ENCODE data around the gene GPR146.

GPR146 gene

GRCh38 chr7:1049801-1050200, 5.5 kb downstream of the GPR146 start:
- Histone ChIP-seq H3K36me3 (ENCODE audit: control insufficient read depth, insufficient read depth, low read length) (no peaks in the 10 kb centered on the region), H3K4me3 (ENCODE audit: extremely low read depth, insufficient read depth, low read length, poor library complexity, severe bottlenecking) (no peak overlapping the region), H3K27ac (ENCODE audit: low read depth, low read length, severe bottlenecking) (no peak overlapping the region), H3K9me3 (ENCODE audit: control insufficient read depth, low read length) (no peaks in the 10 kb centered on the region), H3K4me1 (ENCODE audit: control insufficient read depth, insufficient read depth, low read length, poor library complexity, severe bottlenecking) (peaks cover 19% of the 10 kb centered on the region)
- 90 to 95% methylated on average over 8 of the region's 8 CpGs for WGBS, 2 experiments (ENCODE audit: insufficient coverage in 2 of 2)

- no peak overlapping the region for H3K27ac ChIP-seq (ENCODE audit: low read depth, low read length, severe bottlenecking)
- no peak overlapping the region for H3K4me3 ChIP-seq (ENCODE audit: extremely low read depth, insufficient read depth, low read length, poor library complexity, severe bottlenecking)
- peaks cover 14% of the 10 kb centered on the region for H3K4me1 ChIP-seq (ENCODE audit: control insufficient read depth, insufficient read depth, low read length, poor library complexity, severe bottlenecking)
- no peaks in the 10 kb centered on the region for H3K9me3 ChIP-seq (ENCODE audit: control insufficient read depth, low read length)
- H3K36me3 ChIP-seq (ENCODE audit: control insufficient read depth, insufficient read depth, low read length): no peaks in the 10 kb centered on the region
- WGBS, 2 experiments (ENCODE audit: insufficient coverage in 2 of 2): 94% methylated on average over 25 to 30 of the region's 30 CpGs
These were observed 6.0 kb downstream of the GPR146 start for GRCh38 chr7:1050254-1050906.

GRCh38 chr7:1050956-1051690, 6.8 kb downstream of the GPR146 start:
- peaks cover 13% of the 10 kb centered on the region for H3K4me1 ChIP-seq (ENCODE audit: control insufficient read depth, insufficient read depth, low read length, poor library complexity, severe bottlenecking)
- WGBS, 2 experiments (ENCODE audit: insufficient coverage in 2 of 2): 93 to 94% methylated on average over 20 to 21 of the region's 22 CpGs
- H3K27ac ChIP-seq (ENCODE audit: low read depth, low read length, severe bottlenecking): no peak overlapping the region
- H3K36me3 ChIP-seq (ENCODE audit: control insufficient read depth, insufficient read depth, low read length): no peaks in the 10 kb centered on the region
- H3K9me3 ChIP-seq (ENCODE audit: control insufficient read depth, low read length): no peaks in the 10 kb centered on the region
- H3K4me3 ChIP-seq (ENCODE audit: extremely low read depth, insufficient read depth, low read length, poor library complexity, severe bottlenecking): no peak overlapping the region

- Histone ChIP-seq H3K4me3 (ENCODE audit: extremely low read depth, insufficient read depth, low read length, poor library complexity, severe bottlenecking) (no peak overlapping the region), H3K4me1 (ENCODE audit: control insufficient read depth, insufficient read depth, low read length, poor library complexity, severe bottlenecking) (peaks cover 10% of the 10 kb centered on the region), H3K36me3 (ENCODE audit: control insufficient read depth, insufficient read depth, low read length) (no peaks in the 10 kb centered on the region), H3K27ac (ENCODE audit: low read depth, low read length, severe bottlenecking) (no peak overlapping the region), H3K9me3 (ENCODE audit: control insufficient read depth, low read length) (no peaks in the 10 kb centered on the region)
- WGBS, 2 experiments (ENCODE audit: insufficient coverage in 2 of 2): 86 to 93% methylated on average over 10 to 19 of the region's 20 CpGs
These were observed 7.9 kb downstream of the GPR146 start for GRCh38 chr7:1052031-1052818.

- Histone ChIP-seq H3K4me3 (ENCODE audit: extremely low read depth, insufficient read depth, low read length, poor library complexity, severe bottlenecking) (no peak overlapping the region), H3K36me3 (ENCODE audit: control insufficient read depth, insufficient read depth, low read length) (no peaks in the 10 kb centered on the region), H3K27ac (ENCODE audit: low read depth, low read length, severe bottlenecking) (no peak overlapping the region), H3K9me3 (ENCODE audit: control insufficient read depth, low read length) (no peaks in the 10 kb centered on the region), H3K4me1 (ENCODE audit: control insufficient read depth, insufficient read depth, low read length, poor library complexity, severe bottlenecking) (peaks cover 8% of the 10 kb centered on the region)
- WGBS, 2 experiments (ENCODE audit: insufficient coverage in 2 of 2): 67 to 72% methylated on average over 13 to 16 of the region's 17 CpGs
These were observed 8.7 kb downstream of the GPR146 start for GRCh38 chr7:1053002-1053411.

GRCh38 chr7:1053816-1054370, 9.5 kb downstream of the GPR146 start:
- H3K4me1 ChIP-seq (ENCODE audit: control insufficient read depth, insufficient read depth, low read length, poor library complexity, severe bottlenecking): peaks cover 8% of the 10 kb centered on the region
- no peaks in the 10 kb centered on the region for H3K36me3 ChIP-seq (ENCODE audit: control insufficient read depth, insufficient read depth, low read length)
- 90 to 97% methylated on average over 14 to 17 of the region's 17 CpGs for WGBS, 2 experiments (ENCODE audit: insufficient coverage in 2 of 2)
- H3K4me3 ChIP-seq (ENCODE audit: extremely low read depth, insufficient read depth, low read length, poor library complexity, severe bottlenecking): no peak overlapping the region
- H3K27ac ChIP-seq (ENCODE audit: low read depth, low read length, severe bottlenecking): no peak overlapping the region
- H3K9me3 ChIP-seq (ENCODE audit: control insufficient read depth, low read length): no peaks in the 10 kb centered on the region

GRCh38 chr7:1054438-1054837, 10.1 kb downstream of the GPR146 start:
- Histone ChIP-seq H3K36me3 (ENCODE audit: control insufficient read depth, insufficient read depth, low read length) (no peaks in the 10 kb centered on the region), H3K27ac (ENCODE audit: low read depth, low read length, severe bottlenecking) (no peak overlapping the region), H3K4me3 (ENCODE audit: extremely low read depth, insufficient read depth, low read length, poor library complexity, severe bottlenecking) (no peak overlapping the region), H3K9me3 (ENCODE audit: control insufficient read depth, low read length) (no peaks in the 10 kb centered on the region), H3K4me1 (ENCODE audit: control insufficient read depth, insufficient read depth, low read length, poor library complexity, severe bottlenecking) (peaks cover 8% of the 10 kb centered on the region)
- WGBS, 2 experiments (ENCODE audit: insufficient coverage in 2 of 2): 88% methylated on average over 25 of the region's 25 CpGs

GRCh38 chr7:1054861-1055450, 10.6 kb downstream of the GPR146 start:
- H3K27ac ChIP-seq (ENCODE audit: low read depth, low read length, severe bottlenecking): no peak overlapping the region
- H3K4me3 ChIP-seq (ENCODE audit: extremely low read depth, insufficient read depth, low read length, poor library complexity, severe bottlenecking): no peak overlapping the region
- no peaks in the 10 kb centered on the region for H3K36me3 ChIP-seq (ENCODE audit: control insufficient read depth, insufficient read depth, low read length)
- no peaks in the 10 kb centered on the region for H3K9me3 ChIP-seq (ENCODE audit: control insufficient read depth, low read length)
- 90 to 91% methylated on average over 32 of the region's 32 CpGs for WGBS, 2 experiments (ENCODE audit: insufficient coverage in 2 of 2)
- H3K4me1 ChIP-seq (ENCODE audit: control insufficient read depth, insufficient read depth, low read length, poor library complexity, severe bottlenecking): peaks cover 9% of the 10 kb centered on the region

- 94 to 97% methylated on average over 14 to 15 of the region's 15 CpGs for WGBS, 2 experiments (ENCODE audit: insufficient coverage in 2 of 2)
- no peaks in the 10 kb centered on the region for H3K9me3 ChIP-seq (ENCODE audit: control insufficient read depth, low read length)
- H3K4me1 ChIP-seq (ENCODE audit: control insufficient read depth, insufficient read depth, low read length, poor library complexity, severe bottlenecking): peaks cover 15% of the 10 kb centered on the region
- H3K36me3 ChIP-seq (ENCODE audit: control insufficient read depth, insufficient read depth, low read length): no peaks in the 10 kb centered on the region
- H3K27ac ChIP-seq (ENCODE audit: low read depth, low read length, severe bottlenecking): no peak overlapping the region
- H3K4me3 ChIP-seq (ENCODE audit: extremely low read depth, insufficient read depth, low read length, poor library complexity, severe bottlenecking): no peak overlapping the region
These were observed 11.2 kb downstream of the GPR146 start for GRCh38 chr7:1055491-1055955.

Measured in mesodermal cell (in vitro differentiated cells).